Peyer's patch (tissue), 4 donors: ENCODE measurements around the gene NEK6.

Source experiments
- POLR2A ChIP-seq, 2 donors: fragments of 450-650 bp; IDR thresholded peaks; one replicate each; pipeline ENCODE4 v1.5.1; 2017; ENCODE audit warnings: antibody characterized with exemption in 2 of 2, mild to moderate bottlenecking in 2 of 2, moderate library complexity in 2 of 2
- TF ChIP-seq, protein P1 (sequence below), 6 experiments: fragments of 450-650 bp in 4 of 6; fragments of 200-600 bp in 2 of 6; sonication (generic) in 1 of 6; IDR thresholded peaks; one replicate each; pipeline ENCODE4 v1.5.1; 2017 to 2019; ENCODE audit warnings: antibody characterized with exemption in 6 of 6, mild to moderate bottlenecking in 3 of 6, moderate library complexity in 1 of 6

DNA sequence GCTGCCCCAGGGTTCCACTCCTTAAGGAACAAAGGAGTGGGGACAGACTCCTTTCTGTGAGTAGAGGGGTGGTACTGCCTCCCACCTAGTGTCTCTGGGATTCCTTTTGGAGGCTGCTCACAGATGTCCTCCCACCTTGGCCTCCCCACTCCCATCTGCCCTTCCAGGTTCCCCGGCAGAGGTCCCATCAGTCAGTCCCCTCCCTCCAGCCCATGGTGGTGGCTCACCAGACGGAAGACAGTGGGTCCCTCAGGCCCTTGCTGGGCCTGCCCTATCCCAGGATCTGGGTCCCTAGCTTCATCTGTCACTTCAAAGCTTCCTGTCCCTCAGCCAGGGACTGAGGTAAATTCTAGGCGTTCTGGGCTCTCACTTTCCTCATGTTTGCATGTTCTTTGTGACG, 35.6 kb upstream of the NEK6 start:
- TF ChIP-seq, protein P1, sequence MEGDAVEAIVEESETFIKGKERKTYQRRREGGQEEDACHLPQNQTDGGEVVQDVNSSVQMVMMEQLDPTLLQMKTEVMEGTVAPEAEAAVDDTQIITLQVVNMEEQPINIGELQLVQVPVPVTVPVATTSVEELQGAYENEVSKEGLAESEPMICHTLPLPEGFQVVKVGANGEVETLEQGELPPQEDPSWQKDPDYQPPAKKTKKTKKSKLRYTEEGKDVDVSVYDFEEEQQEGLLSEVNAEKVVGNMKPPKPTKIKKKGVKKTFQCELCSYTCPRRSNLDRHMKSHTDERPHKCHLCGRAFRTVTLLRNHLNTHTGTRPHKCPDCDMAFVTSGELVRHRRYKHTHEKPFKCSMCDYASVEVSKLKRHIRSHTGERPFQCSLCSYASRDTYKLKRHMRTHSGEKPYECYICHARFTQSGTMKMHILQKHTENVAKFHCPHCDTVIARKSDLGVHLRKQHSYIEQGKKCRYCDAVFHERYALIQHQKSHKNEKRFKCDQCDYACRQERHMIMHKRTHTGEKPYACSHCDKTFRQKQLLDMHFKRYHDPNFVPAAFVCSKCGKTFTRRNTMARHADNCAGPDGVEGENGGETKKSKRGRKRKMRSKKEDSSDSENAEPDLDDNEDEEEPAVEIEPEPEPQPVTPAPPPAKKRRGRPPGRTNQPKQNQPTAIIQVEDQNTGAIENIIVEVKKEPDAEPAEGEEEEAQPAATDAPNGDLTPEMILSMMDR (IDR thresholded peaks at IDR 0.05) = no peak
- TF ChIP-seq POLR2A (IDR thresholded peaks at IDR 0.05) = no peak
